Esophagus (tissue), 2 donors: ENCODE measurements around the gene RICTOR. TPM values are rescaled to one million over a fixed set of nuclear protein-coding genes. Genes with fewer than 3 reads are reported as not detected.

Experiments used
- H3K27ac ChIP-seq, 2 donors: one replicate each; pipeline ENCODE4 v1.5.1; 2013; ENCODE audit warnings: low read depth in 2 of 2, mild to moderate bottlenecking in 2 of 2, inconsistent platforms in 1 of 2, low read length in 1 of 2, moderate library complexity in 1 of 2
- H3K27me3 ChIP-seq, 2 donors: one replicate each; pipeline ENCODE4 v1.6.1; 2013; ENCODE audit warnings: low read length in 2 of 2, control low read depth in 1 of 2, mild to moderate bottlenecking in 1 of 2; ENCODE audit not compliant: insufficient read depth in 2 of 2, control insufficient read depth in 1 of 2
- H3K36me3 ChIP-seq, 2 donors: one replicate each; pipeline ENCODE4 v1.6.1; 2013; ENCODE audit warnings: low read length in 1 of 2; ENCODE audit not compliant: control insufficient read depth in 2 of 2, insufficient read depth in 2 of 2
- H3K4me1 ChIP-seq, 2 donors: one replicate each; pipeline ENCODE4 v1.6.1; 2013; ENCODE audit warnings: low read length in 1 of 2; ENCODE audit not compliant: control insufficient read depth in 2 of 2, insufficient read depth in 2 of 2
- H3K4me3 ChIP-seq, 2 donors: one replicate each; pipeline ENCODE4 v1.5.1; 2013; ENCODE audit warnings: low read length in 2 of 2, mild to moderate bottlenecking in 2 of 2, low read depth in 1 of 2, moderate library complexity in 1 of 2
- H3K9me3 ChIP-seq, 2 donors: one replicate each; pipeline ENCODE4 v1.6.1; 2013; ENCODE audit warnings: mild to moderate bottlenecking in 2 of 2, low read depth in 1 of 2, low read length in 1 of 2, moderate library complexity in 1 of 2; ENCODE audit not compliant: control insufficient read depth in 2 of 2, insufficient read depth in 1 of 2
- WGBS, 2 donors: extraction: QIAGEN DNeasy Blood & Tissue Kit; methylation state at CpG; one replicate each; pipeline ENCODE4 v1.1.7; 2013; 5-methylcytosine and 5-hydroxymethylcytosine counted together
- polyA plus RNA-seq, 2 donors: library from polyadenylated mRNA; stranded (reverse); fragments of 200-250 nt; gene quantifications; one replicate each; pipeline ENCODE4 v1.2.3, GENCODE V29; 2013
- donor health status: healthy with polysubstance abuse.
- donor health status: Bipolar disorder and iron deficiency.

RICTOR gene
- polyA plus RNA-seq, 2 donors = 2.8 to 4.4 TPM

DNA sequence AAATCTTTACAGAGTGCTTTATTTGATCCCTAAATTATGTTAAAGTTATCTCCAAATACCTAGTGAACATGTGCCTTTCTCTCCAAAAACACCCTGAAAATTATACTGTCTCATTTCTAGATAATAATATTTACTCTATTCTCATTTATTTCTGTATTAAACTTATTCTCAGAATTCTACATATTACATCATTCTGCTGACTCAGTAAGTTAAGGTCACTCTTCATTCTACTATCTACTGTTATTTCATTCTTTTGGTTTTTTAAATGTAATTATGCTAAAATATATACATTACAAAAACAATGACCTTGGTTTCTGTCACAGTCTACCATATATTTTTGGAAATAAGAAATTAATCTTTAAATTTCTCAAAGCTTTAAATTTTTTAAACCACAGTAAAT, 96.2 kb downstream of the RICTOR start:
- H3K4me3 ChIP-seq = no peak overlapping the region
- no peaks in the 10 kb centered on the region for H3K27me3 ChIP-seq
- no peak overlapping the region for H3K27ac ChIP-seq
- H3K36me3 ChIP-seq = peaks cover 0 to 4% of the 10 kb centered on the region in 2 donors
- H3K4me1 ChIP-seq = no peaks in the 10 kb centered on the region
- no peaks in the 10 kb centered on the region for H3K9me3 ChIP-seq

DNA sequence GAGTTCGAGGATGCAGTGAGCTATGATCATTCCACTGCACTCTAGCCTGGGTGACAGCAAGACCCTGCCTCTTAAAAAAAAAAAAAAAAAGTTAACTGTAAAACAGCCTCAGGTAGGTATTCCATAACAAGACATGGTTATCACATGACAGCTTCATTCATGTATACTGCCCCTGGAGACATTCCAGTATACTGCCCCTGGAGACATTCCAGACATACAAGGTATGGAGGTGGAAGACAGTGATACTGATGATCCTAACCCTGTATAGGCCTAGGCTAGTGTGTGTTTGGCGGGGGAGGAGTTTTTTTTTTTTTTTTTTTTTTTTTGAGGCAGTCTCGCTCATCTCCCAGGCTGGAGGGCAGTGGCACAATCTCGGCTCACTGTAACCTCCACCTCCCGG, 105.5 kb downstream of the RICTOR start:
- no peaks in the 10 kb centered on the region for H3K27me3 ChIP-seq
- no peak overlapping the region for H3K4me3 ChIP-seq
- H3K27ac ChIP-seq = no peak overlapping the region
- no peaks in the 10 kb centered on the region for H3K4me1 ChIP-seq
- H3K9me3 ChIP-seq = no peaks in the 10 kb centered on the region
- 95 to 97% methylated on average over 5 of the region's 5 CpGs for WGBS, 2 donors
- no peaks in the 10 kb centered on the region for H3K36me3 ChIP-seq

DNA sequence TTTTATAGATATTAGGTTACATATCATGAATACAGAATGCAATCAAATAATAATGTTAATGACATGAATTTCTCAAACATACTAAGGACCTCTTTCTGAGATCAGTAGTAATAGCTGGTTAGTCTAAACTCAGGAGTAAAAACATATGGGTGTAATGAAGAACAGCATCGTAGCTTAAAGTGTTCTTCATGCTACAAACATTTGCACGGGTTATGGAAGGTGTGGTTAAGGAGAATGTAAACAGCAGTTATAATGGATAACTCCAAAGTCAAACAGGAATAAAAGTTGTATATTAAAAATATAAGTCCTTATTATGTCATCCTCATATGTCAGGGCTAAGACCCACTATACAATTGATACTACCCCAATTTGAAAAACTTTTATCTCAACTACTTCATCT, 112.5 kb downstream of the RICTOR start:
- no peaks in the 10 kb centered on the region for H3K27me3 ChIP-seq
- H3K36me3 ChIP-seq = peaks cover 0 to 3% of the 10 kb centered on the region in 2 donors

DNA sequence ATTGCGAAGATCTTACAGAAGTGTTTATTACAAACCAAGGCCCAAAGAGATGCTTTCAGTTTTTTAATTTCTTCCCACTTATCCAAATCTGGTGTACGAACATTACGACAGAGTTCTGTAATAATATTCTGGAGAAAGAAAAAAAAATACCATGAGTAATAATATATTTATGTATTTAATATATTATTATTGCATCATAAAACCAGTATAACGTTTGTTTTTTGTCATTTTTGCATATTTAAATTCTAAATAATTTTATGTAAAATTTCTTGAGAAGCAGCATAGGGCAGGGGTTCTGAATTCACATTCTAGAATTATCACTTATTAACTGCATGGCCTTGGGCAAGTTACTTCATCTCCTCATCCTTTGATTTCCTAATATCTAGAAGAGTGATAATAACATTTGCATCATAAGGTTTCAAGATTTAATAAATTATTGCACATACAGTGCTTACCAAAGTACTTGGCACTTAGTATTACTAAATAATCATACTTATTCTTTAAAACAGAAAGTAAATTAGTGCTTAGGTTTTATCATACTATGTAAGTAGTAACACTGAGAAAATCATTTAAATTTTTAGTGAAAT, 120.7 kb downstream of the RICTOR start:
- no peak overlapping the region for H3K4me3 ChIP-seq
- 84 to 92% methylated on average over 4 of the region's 4 CpGs for WGBS, 2 donors
- H3K9me3 ChIP-seq = no peaks in the 10 kb centered on the region
- H3K27me3 ChIP-seq = no peaks in the 10 kb centered on the region
- H3K36me3 ChIP-seq = peaks cover 0 to 6% of the 10 kb centered on the region in 2 donors
- H3K4me1 ChIP-seq = no peaks in the 10 kb centered on the region
- H3K27ac ChIP-seq = no peak overlapping the region

More for the DNA sequence above, 112.5 kb downstream of the RICTOR start:
- Histone ChIP-seq H3K4me3 (no peak overlapping the region), H3K4me1 (no peaks in the 10 kb centered on the region), H3K9me3 (no peaks in the 10 kb centered on the region), H3K27ac (no peak overlapping the region)
- WGBS, 2 donors = 79 to 81% methylated on average over 2 of the region's 2 CpGs

DNA sequence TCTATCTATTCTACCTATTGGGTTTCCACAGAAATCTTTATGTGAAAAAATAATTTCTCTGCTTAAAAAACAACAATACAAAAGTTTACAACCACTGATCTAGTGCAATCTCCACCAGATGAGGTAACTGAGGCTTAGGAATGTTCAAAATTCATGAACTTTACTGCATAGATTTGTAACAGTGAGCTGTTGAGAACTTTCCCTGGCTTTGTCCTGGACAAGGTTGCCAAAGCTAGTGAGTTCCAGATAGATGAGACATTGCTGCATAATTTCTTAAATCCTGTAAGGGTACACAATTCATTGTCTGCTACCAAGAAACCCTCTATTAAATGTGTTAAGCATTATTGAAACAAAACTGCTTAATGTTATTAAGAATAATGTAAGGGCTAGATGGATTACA, 125.7 kb downstream of the RICTOR start:
- H3K36me3 ChIP-seq = peaks cover 0 to 6% of the 10 kb centered on the region in 2 donors
- H3K9me3 ChIP-seq = no peaks in the 10 kb centered on the region
- no peaks in the 10 kb centered on the region for H3K27me3 ChIP-seq
- H3K27ac ChIP-seq = no peak overlapping the region
- no peaks in the 10 kb centered on the region for H3K4me1 ChIP-seq
- H3K4me3 ChIP-seq = no peak overlapping the region

DNA sequence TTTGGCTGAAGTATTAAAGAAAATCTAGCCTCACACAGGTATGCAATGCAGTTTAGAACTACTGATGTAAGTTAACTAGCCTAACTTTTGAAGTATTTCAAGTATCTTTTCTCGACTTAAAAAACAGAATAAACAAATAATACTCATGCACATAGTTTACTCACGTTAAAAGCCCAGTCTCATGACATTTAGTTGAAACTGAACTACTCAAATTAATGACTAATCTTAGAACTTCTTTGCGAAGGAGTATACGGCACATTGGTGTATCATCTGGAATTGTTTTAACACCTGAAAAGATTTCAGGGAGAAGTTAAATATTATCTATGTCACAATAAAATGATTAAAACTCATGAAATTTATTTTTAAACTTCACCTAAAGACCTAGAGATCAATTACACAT, 129.9 kb downstream of the RICTOR start:
- H3K4me3 ChIP-seq = no peak overlapping the region
- H3K9me3 ChIP-seq = no peaks in the 10 kb centered on the region
- H3K4me1 ChIP-seq = no peaks in the 10 kb centered on the region
- H3K27me3 ChIP-seq = no peaks in the 10 kb centered on the region
- H3K27ac ChIP-seq = no peak overlapping the region
- peaks cover 0 to 6% of the 10 kb centered on the region in 2 donors for H3K36me3 ChIP-seq
- 87 to 91% methylated on average over 4 of the region's 4 CpGs for WGBS, 2 donors

DNA sequence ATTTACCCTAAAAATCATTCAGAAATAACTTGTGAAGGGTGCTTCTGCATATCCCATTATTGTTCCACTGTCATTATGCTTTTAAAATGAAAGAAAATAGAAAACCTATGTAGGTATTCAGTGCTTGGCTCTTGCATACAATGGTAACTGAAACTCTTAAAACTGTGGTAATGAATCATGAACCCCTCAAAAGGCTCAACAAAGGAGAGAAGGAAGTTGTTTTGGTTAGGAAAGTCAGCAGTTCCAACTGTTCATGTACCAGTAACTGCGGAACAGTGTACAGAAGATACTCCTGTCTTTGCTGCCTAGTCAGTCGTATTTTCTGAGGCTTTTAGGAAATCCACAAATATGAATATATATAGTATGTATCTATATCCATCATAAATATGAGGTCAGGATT, 132.3 kb downstream of the RICTOR start:
- no peak overlapping the region for H3K4me3 ChIP-seq
- H3K9me3 ChIP-seq = no peaks in the 10 kb centered on the region
- H3K4me1 ChIP-seq = no peaks in the 10 kb centered on the region
- H3K36me3 ChIP-seq = peaks cover 0 to 6% of the 10 kb centered on the region in 2 donors
- H3K27ac ChIP-seq = no peak overlapping the region
- WGBS, 2 donors = 95 to 96% methylated on average over 2 of the region's 2 CpGs
- no peaks in the 10 kb centered on the region for H3K27me3 ChIP-seq

DNA sequence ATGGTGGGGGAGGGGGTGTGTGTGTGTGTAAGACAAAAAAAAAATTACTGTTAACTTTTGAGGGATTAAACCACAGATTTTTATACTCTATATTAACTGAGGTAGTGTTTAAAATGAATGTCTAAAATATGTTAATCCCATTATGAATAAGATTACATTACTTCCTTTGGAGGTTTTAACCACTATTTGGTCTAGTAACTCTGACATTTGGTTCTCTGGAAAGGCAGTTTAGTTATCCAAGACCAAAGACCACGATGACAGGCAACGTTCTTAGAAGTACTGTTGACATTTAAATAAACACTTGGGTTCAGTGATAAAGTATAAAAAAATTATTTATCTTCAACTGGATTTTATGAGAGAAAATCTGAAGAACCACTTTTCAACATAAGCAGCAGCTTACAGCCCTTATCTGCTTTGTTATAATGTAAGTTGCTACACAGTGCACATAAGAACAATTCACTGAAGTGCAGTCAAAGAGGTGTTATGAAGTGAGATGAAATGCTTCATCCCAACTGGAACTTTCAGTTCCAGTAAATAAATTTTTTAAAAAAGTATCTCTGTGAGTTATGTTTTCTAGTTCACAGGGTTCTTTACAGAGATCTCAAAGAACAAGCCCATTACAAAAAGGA, 133.9 kb downstream of the RICTOR start:
- H3K9me3 ChIP-seq = no peaks in the 10 kb centered on the region
- H3K27ac ChIP-seq = no peak overlapping the region
- 45 to 56% methylated on average over 2 of the region's 2 CpGs for WGBS, 2 donors
- H3K27me3 ChIP-seq = no peaks in the 10 kb centered on the region
- no peaks in the 10 kb centered on the region for H3K4me1 ChIP-seq
- peaks cover 0 to 8% of the 10 kb centered on the region in 2 donors for H3K36me3 ChIP-seq
- H3K4me3 ChIP-seq = no peak overlapping the region

DNA sequence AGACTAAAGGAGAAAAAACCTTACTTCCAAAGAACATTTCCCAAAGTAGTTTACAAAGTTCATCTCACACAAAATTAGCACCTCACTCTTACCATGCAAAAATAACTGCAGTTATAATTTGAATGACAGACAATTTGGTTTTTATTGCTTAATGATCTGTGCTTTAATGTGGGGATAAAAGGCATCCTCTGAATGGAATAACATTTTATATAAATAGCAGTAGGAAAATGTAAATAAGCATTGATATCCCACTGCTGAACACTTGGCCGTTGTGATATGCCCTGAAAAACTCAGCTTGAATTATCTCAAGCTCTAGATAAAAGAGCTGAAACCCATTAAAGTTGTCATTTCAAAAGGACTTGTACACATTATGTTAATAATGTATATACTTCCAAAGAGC, 135.2 kb downstream of the RICTOR start:
- H3K4me3 ChIP-seq = no peak overlapping the region
- no peaks in the 10 kb centered on the region for H3K27me3 ChIP-seq
- no peak overlapping the region for H3K27ac ChIP-seq
- WGBS, 2 donors = 63 to 81% methylated on average over 1 of the region's 1 CpG
- H3K9me3 ChIP-seq = no peaks in the 10 kb centered on the region
- H3K4me1 ChIP-seq = no peaks in the 10 kb centered on the region
- H3K36me3 ChIP-seq = peaks cover 0 to 7% of the 10 kb centered on the region in 2 donors

DNA sequence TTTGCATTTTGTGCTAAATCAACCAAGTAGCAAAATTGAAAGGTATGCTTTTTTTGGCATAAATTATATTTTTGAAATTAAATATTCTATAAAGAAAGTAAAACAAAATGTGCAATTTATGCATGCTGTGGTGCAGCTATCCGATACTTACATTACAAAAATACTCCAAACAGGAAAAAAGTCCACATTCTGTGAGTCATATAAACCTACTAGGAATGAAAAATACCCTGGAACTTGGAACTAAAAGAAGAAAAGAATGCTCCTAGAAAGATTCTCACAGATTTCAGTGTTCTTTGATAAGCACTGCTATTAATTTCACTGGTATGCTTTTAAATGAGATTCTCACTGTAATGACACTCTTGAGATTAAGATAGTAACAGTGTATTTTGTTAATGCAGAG, 135.8 kb downstream of the RICTOR start:
- Histone ChIP-seq H3K4me3 (no peak overlapping the region), H3K4me1 (no peaks in the 10 kb centered on the region), H3K36me3 (peaks cover under 1 to 8% of the 10 kb centered on the region in 2 donors), H3K27ac (no peak overlapping the region), H3K27me3 (no peaks in the 10 kb centered on the region), H3K9me3 (no peaks in the 10 kb centered on the region)
- 92 to 93% methylated on average over 1 of the region's 1 CpG for WGBS, 2 donors
